ENCODE measurements around the gene LRRC38.

The LRRC38 gene

GRCh38 chr1:13469343-13469742, 44.5 kb downstream of the LRRC38 start:
- no peak overlapping the region for H3K4me3 ChIP-seq (ENCODE audit: low read depth in 1 of 2, low read length in 1 of 2)
- H3K36me3 ChIP-seq = no peaks in the 10 kb centered on the region
- H3K27me3 ChIP-seq = no peaks in the 10 kb centered on the region
- no peak for TF ChIP-seq CTCF (IDR thresholded peaks at IDR 0.05)
- H3K27ac ChIP-seq = no peak overlapping the region
- H3K9me3 ChIP-seq = no peaks in the 10 kb centered on the region
- no peaks in the 10 kb centered on the region for H3K4me1 ChIP-seq (ENCODE audit: control insufficient read depth in 1 of 2, insufficient read depth in 1 of 2, low read depth in 1 of 2, low read length in 1 of 2)

- Histone ChIP-seq H3K27ac (no peak overlapping the region), H3K9me3 (no peaks in the 10 kb centered on the region), H3K36me3 (no peaks in the 10 kb centered on the region), H3K4me3 (ENCODE audit: low read depth in 1 of 2, low read length in 1 of 2) (no peak overlapping the region), H3K27me3 (peaks cover 4% of the 10 kb centered on the region), H3K4me1 (ENCODE audit: control insufficient read depth in 1 of 2, insufficient read depth in 1 of 2, low read depth in 1 of 2, low read length in 1 of 2) (no peaks in the 10 kb centered on the region)
- TF ChIP-seq CTCF (IDR thresholded peaks at IDR 0.05) = no peak
Measured at GRCh38 chr1:13465515-13465914, 48.3 kb downstream of the LRRC38 start.

- Histone ChIP-seq H3K4me1 (ENCODE audit: control insufficient read depth in 1 of 2, insufficient read depth in 1 of 2, low read depth in 1 of 2, low read length in 1 of 2) (no peaks in the 10 kb centered on the region), H3K4me3 (ENCODE audit: low read depth in 1 of 2, low read length in 1 of 2) (no peak overlapping the region), H3K27me3 (peaks cover 4% of the 10 kb centered on the region), H3K27ac (no peak overlapping the region), H3K9me3 (no peaks in the 10 kb centered on the region), H3K36me3 (no peaks in the 10 kb centered on the region)
- no peak for TF ChIP-seq CTCF (IDR thresholded peaks at IDR 0.05)
Measured at GRCh38 chr1:13462682-13463081, 51.1 kb downstream of the LRRC38 start.

- H3K4me1 ChIP-seq (ENCODE audit: control insufficient read depth in 1 of 2, insufficient read depth in 1 of 2, low read depth in 1 of 2, low read length in 1 of 2) = no peaks in the 10 kb centered on the region
- no peaks in the 10 kb centered on the region for H3K36me3 ChIP-seq
- H3K27me3 ChIP-seq = peaks cover 4% of the 10 kb centered on the region
- no peaks in the 10 kb centered on the region for H3K9me3 ChIP-seq
- no peak for TF ChIP-seq CTCF (IDR thresholded peaks at IDR 0.05)
- no peak overlapping the region for H3K4me3 ChIP-seq (ENCODE audit: low read depth in 1 of 2, low read length in 1 of 2)
- H3K27ac ChIP-seq = no peak overlapping the region
Measured at GRCh38 chr1:13461977-13462376, 51.8 kb downstream of the LRRC38 start.

GRCh38 chr1:13456904-13457532, 56.8 kb downstream of the LRRC38 start:
- Histone ChIP-seq H3K4me1 (ENCODE audit: control insufficient read depth in 1 of 2, insufficient read depth in 1 of 2, low read depth in 1 of 2, low read length in 1 of 2) (no peaks in the 10 kb centered on the region), H3K9me3 (no peaks in the 10 kb centered on the region), H3K36me3 (no peaks in the 10 kb centered on the region), H3K4me3 (ENCODE audit: low read depth in 1 of 2, low read length in 1 of 2) (no peak overlapping the region), H3K27me3 (no peaks in the 10 kb centered on the region), H3K27ac (no peak overlapping the region)
- TF ChIP-seq CTCF (IDR thresholded peaks at IDR 0.05) = no peak

Measured in neutrophil (primary cell).